Measurements from ENCODE around the gene ZDHHC14.

Gene ZDHHC14

DNA sequence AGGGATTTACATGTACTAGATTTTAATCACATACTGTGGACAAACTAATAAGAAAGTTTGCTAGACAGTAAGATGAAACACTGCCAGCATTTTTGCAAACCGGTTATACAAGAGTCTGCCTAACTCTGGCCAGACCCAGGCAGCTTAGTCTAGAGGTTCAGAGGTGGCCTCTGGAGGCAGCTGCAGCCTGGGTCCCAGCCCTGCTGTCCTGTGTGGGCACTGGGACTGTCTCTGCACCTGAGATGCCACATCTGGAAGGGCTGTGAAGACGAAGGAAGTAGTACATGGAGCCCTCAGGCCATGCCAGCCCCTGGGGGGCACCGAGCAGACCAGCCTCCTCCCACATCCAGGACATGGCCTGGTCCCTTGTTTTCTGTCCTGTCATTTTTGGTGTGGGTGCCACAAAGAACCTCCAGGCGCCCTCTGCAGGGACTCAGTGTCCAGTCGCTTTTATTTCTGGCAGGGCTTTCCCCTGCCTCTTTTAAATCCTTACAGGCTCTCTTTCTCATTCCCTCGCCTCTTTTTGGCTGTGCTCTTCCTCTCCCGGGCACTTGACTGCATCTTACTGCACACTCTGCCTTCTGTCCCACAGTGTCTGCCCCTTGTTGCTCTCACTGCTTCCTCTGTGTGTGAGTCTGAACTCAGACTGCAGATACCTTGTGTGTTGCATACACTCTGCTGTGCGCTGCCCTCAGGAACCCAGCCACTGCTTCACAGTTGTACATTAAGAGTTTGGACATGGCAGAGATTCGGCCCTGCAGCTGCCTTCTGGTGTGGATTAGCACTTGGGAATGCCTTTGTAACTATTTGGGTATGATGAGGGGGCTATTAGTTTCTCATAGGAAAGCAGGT is 216.7 kb downstream of the ZDHHC14 start:
- H3K27ac ChIP-seq: no peak overlapping the region
- H3K27me3 ChIP-seq: no peaks in the 10 kb centered on the region
- 0 out of 2 replicates have a peak, but pooled peaks cover 7% of the 10 kb centered on the region for H3K4me1 ChIP-seq
- H3K4me2 ChIP-seq: no peak overlapping the region
- H3K9ac ChIP-seq: no peak overlapping the region
- no peak overlapping the region for H3K4me3 ChIP-seq
- no peak for TF ChIP-seq Cebpa-rat (IDR thresholded peaks at IDR 0.05)
- H3K36me3 ChIP-seq: 0 out of 2 replicates have a peak, but pooled peaks cover 6% of the 10 kb centered on the region
- H3K9me3 ChIP-seq: no peaks in the 10 kb centered on the region
- H4K20me1 ChIP-seq: no peaks in the 10 kb centered on the region

GRCh38 chr6:157599191-157599590 is 218.2 kb downstream of the ZDHHC14 start:
- H4K20me1 ChIP-seq: no peaks in the 10 kb centered on the region
- no peak overlapping the region for H3K27ac ChIP-seq
- H3K4me1 ChIP-seq: 0 out of 2 replicates have a peak, but pooled peaks cover 7% of the 10 kb centered on the region
- H3K9ac ChIP-seq: no peak overlapping the region
- H3K27me3 ChIP-seq: no peaks in the 10 kb centered on the region
- no peak overlapping the region for H3K4me2 ChIP-seq
- no peak overlapping the region for H3K4me3 ChIP-seq
- TF ChIP-seq Cebpa-rat (IDR thresholded peaks at IDR 0.05): no peak
- no peaks in the 10 kb centered on the region for H3K36me3 ChIP-seq
- no peaks in the 10 kb centered on the region for H3K9me3 ChIP-seq

DNA sequence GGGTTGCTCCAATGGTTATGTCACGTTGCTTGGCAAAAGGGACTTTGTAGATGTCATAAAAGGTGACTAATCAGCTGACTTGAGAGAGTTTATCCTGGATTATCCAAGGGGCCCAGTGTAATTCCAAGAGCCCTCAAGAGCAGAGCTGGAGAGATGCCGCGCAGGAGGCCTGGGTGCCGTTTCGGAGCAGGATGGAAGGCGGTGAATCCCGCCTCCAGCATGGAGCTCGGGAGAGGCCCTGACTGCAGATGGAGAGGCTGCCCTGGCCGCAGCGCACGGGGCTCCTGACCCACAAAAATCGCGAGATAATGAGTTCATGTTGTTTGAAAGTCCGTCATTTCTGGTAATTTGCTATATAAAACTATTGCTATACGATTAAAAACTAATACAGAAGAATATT is 219.8 kb downstream of the ZDHHC14 start:
- Histone ChIP-seq H3K9ac (no peak overlapping the region), H3K4me2 (no peak overlapping the region), H3K27ac (no peak overlapping the region), H3K4me1 (0 out of 2 replicates have a peak, but pooled peaks cover 7% of the 10 kb centered on the region), H4K20me1 (no peaks in the 10 kb centered on the region), H3K9me3 (no peaks in the 10 kb centered on the region), H3K36me3 (no peaks in the 10 kb centered on the region), H3K27me3 (no peaks in the 10 kb centered on the region), H3K4me3 (no peak overlapping the region)
- TF ChIP-seq Cebpa-rat (IDR thresholded peaks at IDR 0.05): no peak

- Histone ChIP-seq H4K20me1 (no peaks in the 10 kb centered on the region), H3K27me3 (no peaks in the 10 kb centered on the region), H3K9ac (no peak overlapping the region), H3K4me2 (no peak overlapping the region), H3K9me3 (no peaks in the 10 kb centered on the region), H3K4me1 (peaks cover 15% of the 10 kb centered on the region), H3K27ac (no peak overlapping the region), H3K36me3 (no peaks in the 10 kb centered on the region), H3K4me3 (no peak overlapping the region)
- TF ChIP-seq Cebpa-rat (IDR thresholded peaks at IDR 0.05): no peak
These were observed 221.7 kb downstream of the ZDHHC14 start for GRCh38 chr6:157602521-157603295.

DNA sequence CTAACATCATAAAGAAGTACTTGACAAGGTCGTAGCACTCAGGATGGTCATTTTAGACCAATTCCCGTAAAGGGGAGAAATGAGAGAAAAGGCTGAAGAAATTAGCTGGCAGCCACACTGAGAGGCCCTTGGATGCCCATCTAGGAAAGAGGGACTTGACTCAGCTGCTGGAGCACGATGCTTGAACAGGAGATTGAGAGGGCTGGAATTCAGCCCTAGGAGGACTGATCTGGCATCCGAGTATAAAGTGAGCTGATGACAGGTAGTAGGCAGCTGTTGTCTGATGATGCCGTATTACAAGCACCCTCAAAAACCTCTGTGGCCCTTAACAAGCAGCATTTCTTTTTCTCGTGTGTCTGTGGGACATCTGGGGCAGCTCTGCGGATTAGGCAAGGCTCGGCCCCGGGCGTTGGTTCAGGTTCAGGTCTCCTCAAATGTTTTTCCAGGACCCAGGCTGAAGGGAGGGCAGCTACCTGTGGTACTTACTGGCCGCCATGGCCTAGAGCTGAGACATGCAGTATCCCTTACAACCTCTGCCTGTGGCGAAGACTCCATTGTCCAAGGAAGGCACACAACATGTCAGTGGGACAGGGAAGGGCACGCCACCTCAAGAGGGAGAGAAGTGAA is 222.4 kb downstream of the ZDHHC14 start:
- Histone ChIP-seq H3K4me2 (no peak overlapping the region), H3K9me3 (no peaks in the 10 kb centered on the region), H3K27ac (no peak overlapping the region), H3K36me3 (no peaks in the 10 kb centered on the region), H3K4me1 (peaks cover 20% of the 10 kb centered on the region), H4K20me1 (no peaks in the 10 kb centered on the region), H3K27me3 (no peaks in the 10 kb centered on the region), H3K9ac (no peak overlapping the region), H3K4me3 (no peak overlapping the region)
- no peak for TF ChIP-seq Cebpa-rat (IDR thresholded peaks at IDR 0.05)

- peaks cover 21% of the 10 kb centered on the region for H3K4me1 ChIP-seq
- H3K4me3 ChIP-seq: no peak overlapping the region
- TF ChIP-seq Cebpa-rat (IDR thresholded peaks at IDR 0.05): no peak
- H3K27me3 ChIP-seq: no peaks in the 10 kb centered on the region
- H3K36me3 ChIP-seq: no peaks in the 10 kb centered on the region
- no peak overlapping the region for H3K9ac ChIP-seq
- H3K4me2 ChIP-seq: no peak overlapping the region
- no peaks in the 10 kb centered on the region for H3K9me3 ChIP-seq
- H3K27ac ChIP-seq: no peak overlapping the region
- H4K20me1 ChIP-seq: no peaks in the 10 kb centered on the region
These were observed 223.0 kb downstream of the ZDHHC14 start for GRCh38 chr6:157603971-157604370.

GRCh38 chr6:157604816-157605215 is 223.8 kb downstream of the ZDHHC14 start:
- TF ChIP-seq Cebpa-rat (IDR thresholded peaks at IDR 0.05): no peak
- H3K9ac ChIP-seq: no peak overlapping the region
- no peaks in the 10 kb centered on the region for H3K9me3 ChIP-seq
- H3K36me3 ChIP-seq: no peaks in the 10 kb centered on the region
- H3K4me2 ChIP-seq: no peak overlapping the region
- peaks cover 22% of the 10 kb centered on the region for H3K4me1 ChIP-seq
- no peak overlapping the region for H3K27ac ChIP-seq
- H3K27me3 ChIP-seq: no peaks in the 10 kb centered on the region
- no peaks in the 10 kb centered on the region for H4K20me1 ChIP-seq
- no peak overlapping the region for H3K4me3 ChIP-seq

DNA sequence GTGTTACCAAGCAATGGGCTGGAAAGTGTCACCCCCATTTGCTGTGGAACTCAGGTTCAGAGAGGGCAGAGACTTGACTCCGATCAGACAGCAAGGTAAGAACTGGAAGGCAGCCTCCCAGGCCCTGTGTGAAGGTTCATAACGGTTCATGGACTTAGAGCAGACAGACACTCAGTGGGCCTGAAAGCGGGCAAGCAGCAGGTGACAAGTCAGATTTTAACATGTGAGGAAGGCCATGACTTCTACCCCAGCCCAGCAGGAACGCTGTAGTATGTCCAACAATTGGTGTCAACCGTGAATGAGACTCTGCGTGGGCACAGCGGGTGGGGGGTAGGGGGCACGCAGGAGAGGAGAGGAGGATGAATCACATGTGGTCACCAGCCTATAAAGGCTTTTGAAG is 224.5 kb downstream of the ZDHHC14 start:
- H3K36me3 ChIP-seq: no peaks in the 10 kb centered on the region
- no peak overlapping the region for H3K27ac ChIP-seq
- no peaks in the 10 kb centered on the region for H3K27me3 ChIP-seq
- H3K4me1 ChIP-seq: peaks cover 28% of the 10 kb centered on the region
- no peaks in the 10 kb centered on the region for H3K9me3 ChIP-seq
- no peaks in the 10 kb centered on the region for H4K20me1 ChIP-seq
- no peak overlapping the region for H3K4me3 ChIP-seq
- H3K4me2 ChIP-seq: no peak overlapping the region
- no peak for TF ChIP-seq Cebpa-rat (IDR thresholded peaks at IDR 0.05)
- no peak overlapping the region for H3K9ac ChIP-seq

DNA sequence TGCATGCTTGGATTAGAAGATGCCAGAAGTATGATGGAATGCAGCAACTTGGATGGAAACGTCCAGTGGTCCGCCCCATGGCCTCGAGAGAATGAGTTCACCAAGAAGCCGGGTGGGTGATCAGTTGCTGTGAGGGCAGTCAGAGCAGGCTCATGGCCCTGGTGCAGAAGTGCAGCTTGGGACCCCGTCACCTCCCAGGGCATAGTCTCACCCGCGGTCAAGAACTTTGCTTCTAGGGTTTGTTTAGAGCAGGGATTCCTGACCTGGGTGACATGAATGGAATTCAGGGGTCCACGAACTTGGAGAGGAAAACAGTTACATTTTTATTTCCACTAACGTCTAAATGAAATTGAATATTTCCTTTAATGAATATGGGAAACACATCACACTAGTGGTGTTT is 225.5 kb downstream of the ZDHHC14 start:
- H3K9me3 ChIP-seq: no peaks in the 10 kb centered on the region
- H4K20me1 ChIP-seq: no peaks in the 10 kb centered on the region
- H3K4me2 ChIP-seq: no peak overlapping the region
- H3K4me3 ChIP-seq: no peak overlapping the region
- TF ChIP-seq Cebpa-rat (IDR thresholded peaks at IDR 0.05): no peak
- no peak overlapping the region for H3K27ac ChIP-seq
- no peaks in the 10 kb centered on the region for H3K27me3 ChIP-seq
- H3K9ac ChIP-seq: no peak overlapping the region
- H3K36me3 ChIP-seq: no peaks in the 10 kb centered on the region
- peaks cover 35% of the 10 kb centered on the region for H3K4me1 ChIP-seq
